KOPT-K1 (cell line): ENCODE results near the gene KLC4.
"Not testable (repeated sequence)": the region's sequence is repeated elsewhere in the genome, so short reads cannot be mapped to it uniquely, and the experiment has no call there.

Source experiments
- H3K27ac ChIP-seq: fragments of 200-600 bp; sonication (generic); 2 replicates; pipeline ENCODE4 v1.5.1; 2016; ENCODE audit warnings: antibody characterized with exemption, mild to moderate bottlenecking, low read depth, low read length; ENCODE audit not compliant: poor library complexity, severe bottlenecking
- H3K36me3 ChIP-seq: fragments of 200-600 bp; sonication (generic); 2 replicates; pipeline ENCODE4 v1.5.1; 2017; ENCODE audit warnings: antibody characterized with exemption, mild to moderate bottlenecking, low read length, moderate library complexity; ENCODE audit not compliant: insufficient read depth
- H3K9me3 ChIP-seq: fragments of 200-600 bp; sonication (generic); 2 replicates; pipeline ENCODE4 v1.5.1; 2017; ENCODE audit warnings: antibody characterized with exemption, low read length, mild to moderate bottlenecking; ENCODE audit not compliant: insufficient read depth, poor library complexity, severe bottlenecking

Gene KLC4

GRCh38 chr6:43026365-43026764 is 33.1 kb upstream of the KLC4 start:
- peaks cover 83% of the 10 kb centered on the region for H3K36me3 ChIP-seq
- H3K27ac ChIP-seq = no peak overlapping the region
- H3K9me3 ChIP-seq = no peaks in the 10 kb centered on the region

- Histone ChIP-seq H3K9me3 (no peaks in the 10 kb centered on the region), H3K36me3 (peaks cover 97% of the 10 kb centered on the region), H3K27ac (no peak overlapping the region)
Measured at GRCh38 chr6:43029120-43029519, 30.3 kb upstream of the KLC4 start.

GRCh38 chr6:43032326-43032725 is 27.1 kb upstream of the KLC4 start:
- Histone ChIP-seq H3K36me3 (peaks cover 92% of the 10 kb centered on the region), H3K27ac (no peak overlapping the region)

GRCh38 chr6:43033496-43034189 is 25.8 kb upstream of the KLC4 start:
- H3K9me3 ChIP-seq = no peaks in the 10 kb centered on the region
- no peak overlapping the region for H3K27ac ChIP-seq
- peaks cover 92% of the 10 kb centered on the region for H3K36me3 ChIP-seq

More at GRCh38 chr6:43032326-43032725, 27.1 kb upstream of the KLC4 start:
- no peaks in the 10 kb centered on the region for H3K9me3 ChIP-seq

- peaks cover 92% of the 10 kb centered on the region for H3K36me3 ChIP-seq
- no peak overlapping the region for H3K27ac ChIP-seq
- no peaks in the 10 kb centered on the region for H3K9me3 ChIP-seq
Measured at GRCh38 chr6:43034190-43034525, 25.3 kb upstream of the KLC4 start.

- Histone ChIP-seq H3K36me3 (peaks cover 91% of the 10 kb centered on the region), H3K9me3 (no peaks in the 10 kb centered on the region), H3K27ac (no peak overlapping the region)
Measured at GRCh38 chr6:43035495-43036194, 23.8 kb upstream of the KLC4 start.

- H3K36me3 ChIP-seq = peaks cover 92% of the 10 kb centered on the region
- H3K9me3 ChIP-seq = no peaks in the 10 kb centered on the region
- no peak overlapping the region for H3K27ac ChIP-seq
Measured at GRCh38 chr6:43036712-43037111, 22.7 kb upstream of the KLC4 start.

GRCh38 chr6:43037197-43037596 is 22.2 kb upstream of the KLC4 start:
- no peaks in the 10 kb centered on the region for H3K9me3 ChIP-seq
- no peak overlapping the region for H3K27ac ChIP-seq

GRCh38 chr6:43037706-43038105 is 21.7 kb upstream of the KLC4 start:
- no peaks in the 10 kb centered on the region for H3K9me3 ChIP-seq
- H3K36me3 ChIP-seq = peaks cover 89% of the 10 kb centered on the region
- no peak overlapping the region for H3K27ac ChIP-seq

More at GRCh38 chr6:43037197-43037596, 22.2 kb upstream of the KLC4 start:
- peaks cover 89% of the 10 kb centered on the region for H3K36me3 ChIP-seq

GRCh38 chr6:43038727-43039126 is 20.7 kb upstream of the KLC4 start:
- Histone ChIP-seq H3K9me3 (no peaks in the 10 kb centered on the region), H3K27ac (no peak overlapping the region), H3K36me3 (peaks cover 89% of the 10 kb centered on the region)

GRCh38 chr6:43040542-43041257 is 18.7 kb upstream of the KLC4 start:
- Histone ChIP-seq H3K9me3 (no peaks in the 10 kb centered on the region), H3K36me3 (peaks cover 87% of the 10 kb centered on the region), H3K27ac (no peak overlapping the region)

- H3K36me3 ChIP-seq = peaks cover 89% of the 10 kb centered on the region
- not testable (repeated sequence) for H3K9me3 ChIP-seq, H3K27ac ChIP-seq
Measured at GRCh38 chr6:43041475-43041874, 18.0 kb upstream of the KLC4 start.

GRCh38 chr6:43043310-43043709 is 16.1 kb upstream of the KLC4 start:
- Histone ChIP-seq H3K36me3 (peaks cover 89% of the 10 kb centered on the region), H3K9me3 (no peaks in the 10 kb centered on the region), H3K27ac (no peak overlapping the region)

GRCh38 chr6:43045371-43045930 is 14.0 kb upstream of the KLC4 start:
- H3K27ac ChIP-seq = no peak overlapping the region
- H3K36me3 ChIP-seq = peaks cover 87% of the 10 kb centered on the region
- no peaks in the 10 kb centered on the region for H3K9me3 ChIP-seq

GRCh38 chr6:43047998-43048397 is 11.4 kb upstream of the KLC4 start:
- Histone ChIP-seq H3K27ac (no peak overlapping the region), H3K9me3 (no peaks in the 10 kb centered on the region), H3K36me3 (peaks cover 71% of the 10 kb centered on the region)
